Ammon's horn (tissue), 1 donor: ENCODE data around the gene LAPTM5.

ENCODE experiments used
- DNase-seq: peaks from one replicate; pipeline ENCODE4 v3.0.0-alpha.2; 2016; ENCODE audit warnings: low spot score

LAPTM5 gene

DNA sequence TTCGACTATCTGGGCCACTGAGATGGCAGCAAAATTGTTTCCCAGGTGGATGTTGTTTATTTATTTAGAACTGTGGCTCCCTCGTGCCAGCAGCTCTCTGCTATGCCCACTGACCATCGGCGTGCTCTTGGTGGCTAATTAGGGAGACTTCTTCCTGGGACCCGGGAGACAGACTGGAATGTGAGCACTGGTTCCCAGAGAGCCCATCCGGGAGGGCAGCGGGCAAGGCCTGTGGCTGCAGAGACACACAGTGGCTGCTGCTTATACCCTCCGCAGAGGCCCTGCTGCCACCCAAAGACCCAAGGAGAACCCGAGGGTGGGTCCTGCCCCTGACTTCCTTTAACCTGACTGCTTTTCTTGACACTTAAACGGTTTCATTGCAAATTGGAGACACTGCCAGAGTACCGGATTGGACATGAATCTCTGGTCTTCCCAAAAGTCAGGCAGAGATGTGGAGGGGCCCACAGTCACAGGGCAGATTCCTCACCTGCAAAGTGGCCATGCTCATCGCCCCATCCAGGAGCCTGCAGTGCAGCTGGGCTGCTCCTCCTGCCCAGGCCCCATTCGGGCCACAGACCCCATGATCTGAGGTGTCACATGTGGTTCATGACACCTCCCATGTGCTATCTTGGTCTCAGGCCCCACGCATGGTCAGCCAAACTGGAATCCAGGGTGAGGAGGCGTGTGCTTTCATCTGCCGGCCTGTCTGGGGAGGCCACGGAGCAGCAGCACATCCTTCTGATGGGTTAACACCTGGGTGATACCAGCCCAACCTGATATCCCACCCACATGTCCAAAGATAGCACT, 28.5 kb downstream of the LAPTM5 start:
- DNase-seq: no peak

DNA sequence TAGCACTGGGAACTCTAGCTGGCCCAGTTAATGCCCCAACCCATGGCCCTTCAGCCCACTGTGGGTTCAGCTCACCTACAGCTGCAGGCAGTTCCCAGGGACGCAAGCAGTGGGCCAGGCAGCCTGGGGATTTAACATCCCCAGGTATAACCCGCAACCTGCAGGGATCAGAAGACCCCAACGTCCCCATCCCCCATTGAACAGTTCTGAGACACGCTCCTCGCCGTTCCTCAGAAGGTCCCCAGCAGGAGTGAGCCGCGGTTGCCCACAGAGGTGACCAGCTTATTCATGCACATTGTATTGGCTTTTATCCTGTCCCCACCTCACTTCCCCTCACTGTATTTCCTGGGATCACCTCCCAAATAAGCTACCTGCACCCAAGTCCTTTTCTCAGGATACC, 29.2 kb downstream of the LAPTM5 start:
- DNase-seq: no peak

DNA sequence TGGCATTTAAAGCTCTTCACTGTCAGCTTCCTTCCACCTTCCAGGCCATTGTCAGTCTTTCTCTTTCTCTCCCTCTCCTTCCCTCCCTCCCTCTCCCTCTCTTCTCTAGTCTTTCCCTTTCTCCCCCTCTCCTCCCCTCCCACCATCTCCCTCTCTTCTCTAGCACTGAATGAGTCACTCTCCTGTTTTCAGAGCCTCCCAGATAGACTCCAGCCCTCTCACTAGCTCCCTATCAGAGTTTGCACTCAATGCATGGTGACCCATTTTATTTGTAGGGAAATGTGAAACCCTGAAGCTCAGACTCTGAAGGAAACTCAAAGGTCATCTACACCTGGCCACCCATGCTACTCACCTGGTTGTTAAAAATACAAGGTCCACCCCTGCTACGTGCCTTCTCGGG, 29.8 kb downstream of the LAPTM5 start:
- no peak for DNase-seq

DNA sequence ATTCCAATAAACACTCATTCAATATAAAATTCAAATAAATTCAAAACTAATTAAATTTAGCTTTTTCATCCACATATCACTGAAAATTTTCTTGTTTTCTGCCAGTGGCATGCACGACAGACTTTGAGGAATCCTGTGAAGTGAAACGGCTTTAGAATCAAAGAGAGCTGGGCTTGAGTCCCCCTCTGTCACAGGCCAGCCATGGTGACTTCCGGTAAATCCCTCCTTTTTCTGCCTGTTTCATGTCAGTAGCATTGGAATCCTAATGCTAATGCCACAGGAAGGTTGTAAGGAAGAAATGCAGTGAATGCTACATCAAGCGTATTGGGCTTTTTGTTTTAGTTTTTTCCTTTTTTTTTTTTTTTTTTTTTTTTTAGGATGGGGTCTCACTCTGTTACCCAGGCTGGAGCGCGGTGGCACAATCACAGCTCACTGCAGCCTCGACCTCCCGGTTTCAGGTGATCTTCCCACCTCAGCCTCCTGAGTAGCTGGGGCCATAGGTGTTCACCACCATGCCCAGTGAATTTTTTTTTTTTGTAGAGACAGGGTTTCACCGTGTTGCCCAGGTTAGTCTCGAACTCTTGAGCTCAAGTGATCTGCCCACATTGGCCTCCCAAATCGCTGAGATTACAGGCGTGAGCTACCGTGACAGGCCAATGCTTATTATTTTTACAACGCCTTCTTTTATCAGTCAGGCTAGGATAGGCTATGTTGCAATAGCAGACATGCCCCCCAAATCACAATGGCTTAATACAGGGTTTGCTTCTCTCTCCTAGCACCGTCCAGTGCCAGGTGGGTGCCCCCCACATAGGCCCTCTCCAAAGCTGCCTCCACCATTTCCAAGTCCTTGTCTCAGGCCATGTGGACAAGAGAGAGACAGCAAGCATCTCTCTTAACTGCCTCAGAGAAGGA, 30.5 kb downstream of the LAPTM5 start:
- no peak for DNase-seq

DNA sequence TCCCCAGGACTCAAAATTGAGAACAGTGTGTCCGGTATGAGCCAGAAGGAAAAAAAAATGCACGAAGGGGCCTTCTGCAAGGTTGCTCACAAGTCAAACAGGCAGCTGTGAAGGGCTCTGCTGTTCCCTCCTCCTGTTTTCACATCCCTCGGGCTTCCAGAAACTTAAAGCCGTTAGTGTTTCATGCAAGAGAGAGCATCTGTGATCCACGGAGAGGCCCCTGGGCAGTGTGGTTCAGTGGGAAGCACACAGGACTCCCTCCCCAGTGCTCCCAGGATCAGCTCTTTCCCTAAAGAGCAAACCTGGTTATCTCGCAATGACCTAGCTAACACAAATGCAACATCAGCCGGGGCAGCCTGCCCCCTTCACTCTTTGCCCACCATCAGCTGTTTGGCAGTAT, 31.3 kb downstream of the LAPTM5 start:
- no peak for DNase-seq

DNA sequence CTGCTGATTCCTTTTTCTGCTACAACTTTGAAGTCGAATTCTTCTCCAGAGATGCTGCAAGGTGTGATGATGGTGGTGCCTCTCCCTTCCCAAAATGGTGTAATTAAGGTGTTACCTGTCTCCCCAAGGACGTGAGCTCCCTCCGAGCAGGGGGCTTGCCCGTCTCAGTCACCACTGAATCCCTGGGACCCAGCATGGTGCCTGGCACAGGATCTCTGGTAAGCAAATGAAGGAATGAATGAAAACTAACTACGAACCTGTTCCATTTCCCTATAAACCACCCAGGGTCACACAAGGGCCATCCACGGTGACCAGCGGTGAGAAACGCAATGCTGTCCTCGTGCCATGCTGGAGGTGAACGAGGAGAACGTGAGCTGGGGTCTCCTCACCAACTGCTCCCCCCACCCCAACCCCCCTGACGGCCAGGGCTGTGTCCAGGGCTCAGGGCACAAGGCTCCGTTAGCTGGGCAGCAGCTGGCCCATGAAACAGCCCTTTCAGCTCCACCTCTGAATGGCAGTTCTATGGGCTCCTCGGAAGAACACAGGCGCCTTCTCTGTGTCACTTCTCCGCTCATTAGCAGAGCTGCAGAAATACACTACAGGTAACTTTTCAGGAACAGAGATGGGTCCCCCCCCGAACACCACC, 32.0 kb downstream of the LAPTM5 start:
- DNase-seq: peak; percentile 66

DNA sequence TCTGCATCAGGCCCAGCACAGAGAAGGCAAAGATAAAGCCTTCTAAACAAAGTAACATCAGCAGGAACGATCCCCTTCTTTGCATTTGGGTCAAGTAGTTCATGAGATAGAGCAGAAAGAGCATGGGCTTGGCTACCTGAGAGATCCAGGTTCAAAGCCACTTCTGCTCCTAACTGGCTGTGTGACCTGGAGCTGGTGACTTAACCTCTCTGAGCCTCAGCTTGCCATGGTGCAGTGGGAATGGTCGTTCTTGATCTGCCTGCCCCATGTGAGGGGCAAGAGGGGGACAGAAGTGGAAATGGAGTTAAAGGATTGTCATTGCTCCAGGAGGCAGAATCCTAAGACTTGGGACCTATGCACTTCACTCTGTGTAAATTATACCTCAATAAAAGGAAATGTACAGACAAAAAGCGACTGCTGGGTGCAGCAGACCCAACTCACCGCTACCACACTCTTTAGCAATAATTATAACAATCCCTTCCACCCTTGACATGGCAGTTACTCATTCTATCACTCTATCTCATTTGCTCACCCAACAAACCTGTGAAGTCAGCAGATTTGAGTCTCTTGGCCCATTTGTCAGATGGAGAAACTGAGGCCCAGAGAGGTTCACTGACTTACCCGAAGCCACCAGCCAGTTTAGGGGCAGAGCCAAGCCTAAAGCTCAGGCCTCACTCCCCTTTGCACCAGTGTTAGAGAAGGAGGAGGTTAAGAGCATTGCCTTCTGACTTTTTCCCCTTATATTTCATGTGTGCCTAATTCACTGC, 32.7 kb downstream of the LAPTM5 start:
- DNase-seq: no peak

DNA sequence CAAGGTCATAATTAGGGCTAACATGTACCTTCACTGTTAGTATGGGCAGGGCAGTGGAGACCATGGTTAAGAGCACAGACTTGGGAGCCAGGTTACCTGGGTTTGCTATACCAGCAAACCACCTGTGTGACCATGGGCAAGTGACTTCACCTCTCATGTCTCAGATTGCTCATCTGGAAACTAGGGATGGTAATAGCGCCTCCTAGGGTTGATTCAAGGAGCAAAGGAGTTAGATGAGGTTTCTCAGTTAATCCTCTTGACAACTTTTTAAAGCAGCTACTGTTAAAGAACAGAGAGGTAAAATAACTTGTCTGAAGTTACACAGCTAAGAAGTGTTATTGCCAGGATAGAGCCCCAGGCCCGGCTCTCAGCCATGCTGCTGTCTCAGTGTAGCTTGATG, 33.4 kb downstream of the LAPTM5 start:
- no peak for DNase-seq

DNA sequence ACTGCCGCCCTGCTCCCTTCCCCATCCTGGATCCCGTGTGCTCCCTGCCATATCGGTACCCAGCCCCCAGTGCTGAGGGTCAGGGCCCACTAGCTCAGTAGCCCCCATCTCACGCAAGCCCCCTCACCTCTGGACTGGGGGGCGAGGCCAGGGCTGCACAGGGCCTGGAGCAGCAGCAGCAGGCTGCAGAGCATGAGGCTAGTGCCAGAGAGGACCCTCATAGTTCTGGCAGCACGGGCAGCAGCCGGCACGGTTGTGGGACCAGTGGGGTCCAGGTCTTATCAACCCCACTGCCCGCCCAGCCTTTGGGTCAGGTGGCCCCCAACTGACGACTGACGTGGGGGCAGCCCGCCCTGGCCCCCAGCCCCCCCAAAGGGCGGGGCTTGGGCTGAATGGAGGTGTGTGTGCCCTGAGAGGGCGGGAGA, 34.2 kb downstream of the LAPTM5 start, which contains the start of gene MATN1:
TSS of gene MATN1 (minus strand) at position 255 of the 425 bp plus-strand sequence. CDS start at position 221, 34 bp downstream.
- no peak for DNase-seq

DNA sequence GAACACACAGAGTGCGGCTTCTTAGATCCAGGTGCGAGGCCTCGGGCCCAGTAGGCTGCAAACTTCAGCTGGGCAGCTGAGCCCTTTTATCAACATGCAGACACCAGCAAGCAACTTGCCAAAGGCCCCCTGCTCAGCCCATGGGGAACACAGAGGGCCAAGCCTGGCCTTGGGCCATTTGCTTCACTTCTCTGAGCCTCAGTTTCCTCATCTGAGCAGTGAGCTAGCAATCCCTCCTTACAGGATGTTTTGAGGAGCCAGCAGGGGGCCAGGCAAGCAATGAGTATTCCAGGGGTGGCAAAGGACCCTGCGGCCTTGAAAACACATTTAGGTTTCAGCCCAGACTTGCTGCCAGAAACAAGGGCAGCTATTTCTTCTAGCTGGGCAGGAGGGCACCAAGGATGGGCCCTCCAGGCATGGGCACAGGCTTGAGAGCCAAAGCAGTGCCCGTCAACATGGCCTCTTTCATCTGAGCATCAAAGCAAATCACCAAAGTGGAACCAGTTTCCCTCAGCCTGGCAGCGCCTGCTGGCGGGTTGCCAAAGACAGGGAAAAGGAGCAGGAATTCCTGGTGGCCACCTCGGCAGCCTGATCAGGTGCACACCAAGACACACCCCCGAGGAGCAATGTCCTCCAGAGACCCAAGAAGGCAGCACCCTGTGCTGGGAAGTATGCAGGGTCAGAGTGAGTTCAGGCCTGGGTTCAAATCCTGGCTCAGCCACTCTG, 35.6 kb downstream of the LAPTM5 start:
- DNase-seq: no peak

DNA sequence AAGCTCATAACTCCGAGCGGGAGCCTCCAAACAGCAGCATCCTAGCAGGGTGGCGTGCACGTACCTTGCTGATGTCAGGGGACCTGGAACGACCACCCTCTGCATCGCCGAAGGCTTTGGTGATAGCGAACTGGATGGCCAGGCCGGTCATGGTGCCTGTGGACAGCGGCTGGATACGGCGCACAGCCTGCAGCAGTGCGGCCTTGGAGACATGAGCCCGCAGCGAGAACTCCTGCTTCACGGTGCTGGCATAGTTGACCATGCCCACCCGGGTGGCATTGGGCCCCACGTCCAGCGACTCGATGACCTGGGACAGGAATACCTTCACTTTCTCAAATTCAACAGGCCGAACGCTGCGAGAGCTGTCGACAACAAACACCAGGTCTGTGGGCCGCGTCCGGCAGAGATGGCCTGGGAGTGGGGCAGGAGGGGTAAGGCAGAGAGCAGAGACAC, 36.2 kb downstream of the LAPTM5 start:
- DNase-seq: no peak

DNA sequence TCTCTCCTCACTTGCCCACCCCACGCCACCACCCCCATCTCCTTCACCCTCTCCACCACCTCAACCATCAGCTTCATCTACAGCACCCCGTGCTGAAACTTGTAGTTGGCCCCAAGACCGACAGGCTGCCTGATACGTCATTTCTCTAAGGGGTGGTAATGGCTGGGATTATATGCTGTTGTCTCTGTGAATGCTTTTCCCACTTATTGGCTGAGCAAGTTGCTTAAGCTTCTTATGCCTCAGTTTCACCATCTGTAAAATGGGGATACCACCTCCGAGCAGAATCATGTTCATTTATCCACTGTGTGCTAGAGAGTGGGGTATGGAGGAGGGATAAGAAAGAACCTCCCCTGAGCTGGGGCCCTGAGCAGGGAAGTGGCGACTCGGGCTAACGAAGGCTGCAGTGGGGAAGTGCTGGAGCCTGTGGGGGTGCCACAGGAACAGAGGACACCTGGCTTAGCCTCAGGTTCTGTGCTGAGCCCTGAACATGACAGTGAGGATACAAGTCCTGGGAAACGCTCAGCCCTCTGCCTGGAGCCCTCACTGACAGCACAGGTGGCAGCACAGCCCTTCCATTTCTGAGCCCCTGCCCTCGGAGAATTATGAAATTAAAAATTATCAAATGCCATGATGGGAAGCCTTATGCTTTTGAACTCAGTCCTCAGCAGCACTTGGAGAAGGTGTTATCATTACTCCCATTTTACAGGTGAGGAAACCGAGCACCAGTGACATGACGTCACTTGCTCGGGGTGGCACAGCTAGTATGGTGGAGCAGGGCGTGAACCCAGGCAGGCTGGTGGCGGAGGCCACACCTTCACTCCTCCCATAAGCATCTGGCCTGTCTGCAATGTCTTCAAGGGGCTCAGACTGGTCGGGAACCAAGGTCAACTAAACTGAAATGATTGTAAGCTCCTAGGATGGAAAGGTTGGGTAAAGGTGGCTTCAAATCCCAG, 37.0 kb downstream of the LAPTM5 start:
- no peak for DNase-seq

DNA sequence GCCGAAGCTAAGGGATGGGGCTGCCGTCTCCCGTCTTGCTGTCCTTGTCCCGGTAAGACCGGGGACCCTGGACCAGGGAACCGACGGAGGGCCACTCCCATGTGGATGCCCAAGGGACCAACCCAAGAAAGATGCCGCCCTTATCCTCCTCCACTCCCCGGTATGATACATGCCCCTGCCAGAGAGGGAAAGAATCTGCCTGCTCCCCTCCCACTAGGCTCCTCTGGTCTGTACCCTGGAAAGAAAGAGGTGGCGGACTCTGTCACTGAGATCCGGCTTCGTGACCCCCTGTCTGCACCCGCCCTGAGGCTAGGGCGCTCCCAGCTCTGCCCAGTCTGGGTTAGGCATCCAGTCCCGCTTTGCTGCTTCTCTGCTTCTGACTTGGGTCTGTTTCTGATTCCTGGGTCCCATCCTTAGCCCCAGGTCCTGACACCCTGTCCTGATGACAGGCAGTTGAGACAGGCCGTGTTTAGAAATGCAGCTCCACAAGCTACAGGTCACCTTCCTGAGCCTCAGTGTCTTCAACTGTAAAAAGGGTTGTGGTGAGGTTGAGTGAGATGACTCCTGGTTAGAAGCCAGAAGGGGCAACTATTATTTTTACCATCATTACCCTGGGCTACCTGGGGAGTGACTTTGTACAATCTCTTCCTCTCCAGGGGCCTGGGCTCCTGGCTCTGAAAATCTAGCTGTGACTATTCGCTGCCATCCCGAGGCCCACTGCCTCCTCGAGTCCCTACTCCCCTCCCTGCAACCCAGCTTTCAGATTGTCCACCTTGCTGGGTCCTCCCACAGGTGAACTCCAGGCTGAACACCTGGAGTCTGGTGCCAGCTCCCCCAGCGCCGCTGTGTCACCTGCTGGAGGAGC, 37.9 kb downstream of the LAPTM5 start:
- peak; percentile 93 for DNase-seq

DNA sequence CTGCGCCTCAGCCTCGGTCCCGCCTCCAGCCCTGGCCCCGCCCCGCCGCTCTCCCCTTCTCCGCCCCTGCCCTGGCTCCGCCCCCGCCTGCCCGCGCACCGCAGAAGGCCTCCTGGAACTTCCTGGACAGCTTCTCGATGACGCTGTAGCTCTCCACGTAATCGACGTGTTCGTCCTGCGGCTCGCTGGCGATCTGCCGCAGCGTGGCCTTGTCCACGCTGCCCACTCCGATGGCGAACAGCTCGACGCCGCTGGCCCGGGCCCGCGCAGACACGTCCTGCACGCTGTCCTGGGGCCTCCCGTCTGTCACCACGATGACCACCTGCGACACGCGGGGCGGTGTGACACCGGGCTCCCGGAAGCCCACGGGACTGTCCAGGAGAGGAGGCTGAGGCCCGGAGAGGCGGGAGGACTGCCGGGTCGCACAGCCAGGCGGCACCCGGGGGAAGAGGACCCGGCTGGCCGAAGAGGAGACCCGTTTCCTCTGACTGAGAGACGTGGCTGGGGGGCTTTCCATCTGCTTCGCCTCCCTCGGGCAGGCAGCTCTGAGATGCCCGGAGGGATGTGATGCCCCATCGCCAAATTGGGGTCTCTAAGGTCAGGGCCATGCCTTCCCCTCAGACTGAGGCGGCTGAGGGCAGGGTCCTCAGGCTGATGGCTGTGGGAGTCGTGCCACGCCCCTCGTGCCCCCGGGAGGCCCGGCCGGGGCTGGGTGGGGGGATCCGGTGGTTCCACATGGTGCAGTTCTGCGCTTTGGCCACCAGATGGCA, 38.8 kb downstream of the LAPTM5 start:
- DNase-seq: no peak

DNA sequence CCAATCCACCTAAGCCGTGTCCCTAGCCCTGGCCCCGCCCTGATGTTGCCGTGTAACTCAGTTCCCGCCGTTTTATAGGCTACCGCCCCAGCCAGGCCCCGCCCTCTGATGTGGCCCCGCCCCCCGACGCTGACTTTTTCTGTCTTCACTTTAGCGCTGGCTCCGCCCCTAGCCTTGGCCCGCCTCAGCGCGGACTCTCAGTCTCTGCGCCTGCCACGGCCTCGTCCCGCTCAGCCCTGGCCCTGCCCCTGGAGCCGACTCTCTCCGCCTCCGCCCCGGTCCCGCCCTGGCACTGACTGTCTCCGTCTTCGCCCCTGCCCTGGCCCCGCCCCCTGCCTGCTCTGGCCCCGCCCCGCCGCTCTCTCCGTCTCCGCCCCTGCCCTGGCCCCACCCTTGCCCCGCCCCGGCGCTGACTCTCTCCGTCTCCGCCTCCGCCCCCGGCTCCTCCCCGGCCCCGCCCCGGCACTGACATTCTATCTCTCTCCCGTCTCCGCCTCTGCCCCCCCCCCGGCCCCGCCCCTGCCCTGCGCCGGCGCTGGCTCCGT, 39.4 kb downstream of the LAPTM5 start:
- DNase-seq: peak; percentile 100

DNA sequence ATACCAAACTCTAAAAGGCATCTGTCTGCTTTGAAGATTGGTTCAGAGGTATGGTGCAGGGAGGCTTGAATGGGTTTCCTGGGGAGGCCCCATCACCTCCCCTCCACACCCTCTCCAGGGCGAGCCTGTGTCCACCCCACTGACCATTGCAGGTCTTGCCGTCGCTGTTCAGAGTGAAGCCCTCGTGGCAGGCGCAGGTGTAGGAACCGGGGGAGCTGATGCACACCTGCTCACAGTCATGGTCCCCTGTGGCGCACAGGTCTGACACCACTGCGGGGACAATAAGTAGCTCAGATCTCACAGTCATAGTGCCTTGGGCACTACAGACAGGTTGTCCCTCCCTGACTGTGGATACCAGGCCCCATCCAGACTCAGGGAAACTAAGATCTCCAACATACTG, 40.9 kb downstream of the LAPTM5 start:
- no peak for DNase-seq

DNA sequence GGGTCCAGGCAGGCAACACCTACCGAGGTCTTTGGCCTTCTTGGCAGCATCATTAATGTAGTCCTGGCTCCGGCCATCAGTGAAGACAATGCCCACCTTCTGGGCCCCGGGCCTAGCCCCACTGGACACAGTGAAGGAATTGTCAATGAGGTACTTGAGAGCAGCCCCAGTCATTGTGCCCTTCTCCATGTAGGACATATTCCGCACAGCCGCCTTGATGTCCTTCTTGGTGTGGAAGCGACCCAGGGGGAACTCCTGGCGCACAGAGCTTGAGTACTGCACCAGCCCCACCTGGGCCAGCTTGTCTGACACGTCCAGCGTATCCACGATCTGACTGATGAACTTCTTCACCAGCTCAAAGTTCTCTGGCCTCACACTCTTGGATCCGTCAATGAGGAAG, 41.7 kb downstream of the LAPTM5 start:
- DNase-seq: no peak

DNA sequence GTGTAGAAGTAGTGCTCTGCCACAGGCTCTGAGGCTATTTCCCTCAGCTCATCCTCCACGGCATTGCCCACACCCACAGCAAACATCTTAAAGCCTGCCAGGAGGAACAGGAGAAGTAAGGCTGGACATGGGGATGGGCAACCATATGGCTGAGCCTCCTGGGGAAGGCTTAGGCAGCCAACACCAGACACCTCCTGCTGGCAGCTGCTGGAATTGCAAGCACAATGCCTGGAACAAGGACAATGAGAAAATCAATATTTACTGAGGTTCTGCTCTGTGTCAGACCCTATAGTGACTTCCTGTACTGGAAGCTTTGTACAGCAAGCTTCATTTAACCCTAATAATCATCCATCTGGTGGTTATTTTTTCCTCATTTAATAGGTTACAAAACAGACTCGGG, 42.4 kb downstream of the LAPTM5 start:
- no peak for DNase-seq
